Measurements from ENCODE around the gene TBX2.

DNA sequence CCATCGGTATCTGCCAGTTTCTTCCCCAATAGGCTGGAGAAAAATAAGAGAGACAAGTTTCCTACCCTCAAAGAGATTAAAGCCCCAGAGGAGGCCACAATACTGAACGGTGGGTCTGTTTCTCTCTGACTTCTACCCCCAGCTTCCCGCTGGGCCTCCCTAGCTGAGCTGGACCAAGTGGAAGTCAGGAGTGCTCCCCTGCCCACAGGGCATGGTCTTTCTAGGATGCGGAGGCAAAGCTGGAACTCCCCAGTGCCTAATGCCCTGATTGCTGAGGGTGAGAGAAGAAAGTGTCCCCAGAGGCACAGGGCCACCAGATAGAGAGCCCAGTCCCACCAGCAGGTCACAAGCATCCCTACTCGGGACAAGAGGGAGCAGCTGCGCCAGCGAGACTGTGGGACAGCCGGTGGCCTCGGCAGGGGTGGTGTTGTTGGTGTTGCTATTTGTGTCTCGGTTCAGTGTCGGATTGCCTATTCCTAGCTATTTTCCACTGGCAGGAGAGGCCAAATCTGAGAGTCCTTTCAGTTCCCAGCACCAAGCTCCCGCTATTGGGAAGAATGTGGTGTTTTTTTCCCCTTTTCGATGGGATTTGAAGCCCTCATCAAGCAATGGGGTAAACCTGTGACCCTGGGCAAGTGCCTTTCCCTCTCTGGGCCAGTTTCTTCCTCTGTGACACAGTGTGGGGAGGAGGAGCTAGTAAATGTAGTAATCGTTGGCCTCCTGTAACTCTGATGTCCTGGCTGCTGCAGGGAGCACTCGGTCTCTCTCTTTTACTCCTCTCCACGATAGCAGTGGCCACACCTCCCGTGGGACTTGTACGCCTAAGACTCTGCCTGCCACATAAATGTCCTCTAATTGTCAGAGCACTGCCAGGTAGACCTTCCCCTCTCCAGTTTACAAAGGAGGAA is 22.5 kb upstream of the TBX2 start:
- TF ChIP-seq, protein P1, sequence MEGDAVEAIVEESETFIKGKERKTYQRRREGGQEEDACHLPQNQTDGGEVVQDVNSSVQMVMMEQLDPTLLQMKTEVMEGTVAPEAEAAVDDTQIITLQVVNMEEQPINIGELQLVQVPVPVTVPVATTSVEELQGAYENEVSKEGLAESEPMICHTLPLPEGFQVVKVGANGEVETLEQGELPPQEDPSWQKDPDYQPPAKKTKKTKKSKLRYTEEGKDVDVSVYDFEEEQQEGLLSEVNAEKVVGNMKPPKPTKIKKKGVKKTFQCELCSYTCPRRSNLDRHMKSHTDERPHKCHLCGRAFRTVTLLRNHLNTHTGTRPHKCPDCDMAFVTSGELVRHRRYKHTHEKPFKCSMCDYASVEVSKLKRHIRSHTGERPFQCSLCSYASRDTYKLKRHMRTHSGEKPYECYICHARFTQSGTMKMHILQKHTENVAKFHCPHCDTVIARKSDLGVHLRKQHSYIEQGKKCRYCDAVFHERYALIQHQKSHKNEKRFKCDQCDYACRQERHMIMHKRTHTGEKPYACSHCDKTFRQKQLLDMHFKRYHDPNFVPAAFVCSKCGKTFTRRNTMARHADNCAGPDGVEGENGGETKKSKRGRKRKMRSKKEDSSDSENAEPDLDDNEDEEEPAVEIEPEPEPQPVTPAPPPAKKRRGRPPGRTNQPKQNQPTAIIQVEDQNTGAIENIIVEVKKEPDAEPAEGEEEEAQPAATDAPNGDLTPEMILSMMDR (IDR thresholded peaks at IDR 0.05) = no peak
- TF ChIP-seq EZH2 (IDR thresholded peaks at IDR 0.05) = no peak
